ENCODE data around the gene BCAR3.

GRCh38 chr1:93710499-93711453 lies 29.1 kb upstream of the BCAR3 start:
- TF ChIP-seq CTCF (conservative IDR thresholded peaks at IDR 0.05 in 1 of 2, IDR thresholded peaks at IDR 0.05 in 1 of 2; ENCODE audit: extremely low read depth in 1 of 2, insufficient read depth in 1 of 2, low read depth in 1 of 2, low read length in 2 of 2): no peak
- TF ChIP-seq EZH2 (IDR thresholded peaks at IDR 0.05; ENCODE audit: borderline replicate concordance, low read length): no peak

Measured in mammary epithelial cell (primary cell).